ENCODE results near the gene WDR13. TPM values are rescaled to one million over a fixed set of nuclear protein-coding genes. Genes with fewer than 3 reads are reported as not detected.
"Not testable (repeated sequence)": the region's sequence is repeated elsewhere in the genome, so short reads cannot be mapped to it uniquely, and the experiment has no call there.

Gene WDR13
- polyA plus RNA-seq, 12 donors, result 77.4 to 117 (median 87.8) TPM; not detected in 1

DNA sequence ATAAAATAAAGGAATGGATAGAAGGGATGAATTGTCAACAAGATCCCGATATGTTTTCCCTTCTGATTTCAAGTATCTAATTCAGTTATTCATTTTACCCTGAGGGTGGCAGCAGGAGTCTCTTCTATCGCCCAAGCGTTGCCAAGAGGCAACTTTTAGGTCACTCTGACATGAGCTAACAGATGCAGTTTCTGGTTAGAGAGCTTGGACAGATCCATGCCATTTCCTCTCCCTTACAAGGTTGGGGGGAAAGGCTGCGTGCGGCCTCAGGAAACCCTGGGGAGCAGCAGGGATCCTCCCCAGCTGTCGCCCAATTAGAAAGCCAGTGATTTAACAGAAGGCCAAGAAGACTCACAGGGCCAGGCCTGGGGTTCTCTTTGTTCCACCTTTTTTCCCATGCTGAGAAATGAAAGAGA lies 51.1 kb downstream of the WDR13 start:
- DNase-seq, result peak; percentile 36

GRCh38 chrX:48649102-48649501 lies 51.8 kb downstream of the WDR13 start:
- DNase-seq, result no peak

DNA sequence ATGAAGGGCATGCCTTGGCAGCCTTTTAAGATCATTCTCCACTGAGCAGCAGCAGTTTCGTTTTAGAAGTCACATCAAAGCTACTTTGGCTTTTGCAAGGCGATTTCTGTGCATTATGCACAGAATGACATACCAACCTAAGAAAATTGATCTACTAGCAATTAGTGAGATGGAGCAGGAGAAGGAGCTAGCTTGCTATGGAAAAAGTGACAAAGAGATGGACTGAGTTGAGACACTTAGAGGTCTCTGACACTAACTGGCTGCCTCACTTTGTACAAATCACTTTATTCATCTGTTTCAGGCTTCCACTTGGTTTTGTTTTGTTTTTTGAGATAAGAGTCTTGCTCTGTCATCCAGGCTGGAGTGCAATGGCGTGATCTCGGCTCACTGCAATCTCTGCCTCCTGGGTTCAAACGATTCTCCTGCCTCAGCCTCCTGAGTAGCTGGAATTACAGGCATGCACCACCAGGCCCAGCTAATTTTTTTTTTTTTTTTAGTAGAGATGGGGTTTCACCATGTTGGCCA lies 54.8 kb downstream of the WDR13 start:
- DNase-seq, result not testable (repeated sequence)

GRCh38 chrX:48654746-48655145 lies 57.5 kb downstream of the WDR13 start:
- DNase-seq, result not testable (repeated sequence)

Other genes starting within 250 kb of the WDR13 start
- not detected for gene SSX3, start 240.8 kb upstream of the WDR13 start, polyA plus RNA-seq (ENCODE audit: insufficient read length in 12 of 12)
- gene SSX4, start 214.0 kb upstream of the WDR13 start, polyA plus RNA-seq (ENCODE audit: insufficient read length in 12 of 12), result not detected
- gene SSX4B, start 185.5 kb upstream of the WDR13 start, polyA plus RNA-seq (ENCODE audit: insufficient read length in 12 of 12), result not detected
- gene SLC38A5, start 127.2 kb upstream of the WDR13 start, polyA plus RNA-seq (ENCODE audit: insufficient read length in 12 of 12), result 10 to 100 TPM in 2 of 12 donors, 1 to 10 TPM in 9, not detected in 1; 3.6 to 30.2 (median 7.7) TPM
- 10 to 100 TPM in 11 of 12 donors, not detected in 1; 19.4 to 37.3 (median 25.8) TPM for gene FTSJ1, start 121.3 kb upstream of the WDR13 start, polyA plus RNA-seq (ENCODE audit: insufficient read length in 12 of 12)
- gene PORCN, start 88.5 kb upstream of the WDR13 start, polyA plus RNA-seq (ENCODE audit: insufficient read length in 12 of 12), result 10 to 100 TPM in 1 of 12 donors, 1 to 10 TPM in 10, not detected in 1; 2.5 to 12.9 (median 4.0) TPM
- gene EBP, start 75.7 kb upstream of the WDR13 start, polyA plus RNA-seq (ENCODE audit: insufficient read length in 12 of 12), result 10 to 100 TPM in 11 of 12 donors, not detected in 1; 13.1 to 34.0 (median 17.4) TPM
- 10 to 100 TPM in 1 of 12 donors, 1 to 10 TPM in 10, not detected in 1; 5.8 to 11.3 (median 8.0) TPM for gene TBC1D25, start 57.8 kb upstream of the WDR13 start, polyA plus RNA-seq (ENCODE audit: insufficient read length in 12 of 12)
- 100 to 1,000 TPM; 275 to 787 (median 338) TPM for gene RBM3, start 23.0 kb upstream of the WDR13 start, polyA plus RNA-seq (ENCODE audit: insufficient read length in 12 of 12)
- gene WAS, start 86.3 kb downstream of the WDR13 start, polyA plus RNA-seq (ENCODE audit: insufficient read length in 12 of 12), result 10 to 100 TPM in 2 of 12 donors, 1 to 10 TPM in 9, not detected in 1; 2.5 to 21.9 (median 3.3) TPM
- gene SUV39H1, start 99.2 kb downstream of the WDR13 start, polyA plus RNA-seq (ENCODE audit: insufficient read length in 12 of 12), result 10 to 100 TPM in 1 of 12 donors, 1 to 10 TPM in 10, not detected in 1; 3.0 to 21.7 (median 3.9) TPM
- under 1 TPM in 1 of 12 donors, not detected in 11; 0.29 TPM for gene GLOD5, start 164.3 kb downstream of the WDR13 start, polyA plus RNA-seq (ENCODE audit: insufficient read length in 12 of 12)
- gene GATA1, start 189.1 kb downstream of the WDR13 start, polyA plus RNA-seq (ENCODE audit: insufficient read length in 12 of 12), result 1 to 10 TPM in 2 of 12 donors, under 1 TPM in 8, not detected in 2; 0.37 to 1.4 (median 0.51) TPM
- 100 to 1,000 TPM in 5 of 12 donors, 10 to 100 TPM in 6, not detected in 1; 81.3 to 151 (median 95.2) TPM for gene HDAC6, start 204.6 kb downstream of the WDR13 start, polyA plus RNA-seq (ENCODE audit: insufficient read length in 12 of 12)
- gene ERAS, start 229.0 kb downstream of the WDR13 start, polyA plus RNA-seq (ENCODE audit: insufficient read length in 12 of 12), result under 1 TPM in 1 of 12 donors, not detected in 11; 0.13 TPM
- 10 to 100 TPM in 1 of 12 donors, under 1 TPM in 3, not detected in 8; 0.32 to 22.5 (median 0.41) TPM for gene PCSK1N, start 238.1 kb downstream of the WDR13 start, polyA plus RNA-seq (ENCODE audit: insufficient read length in 12 of 12)

Measured in muscle of arm (tissue), 12 donors.